Loucy (cell line): ENCODE data around the gene MSL1.

Experiments
- H2AFZ ChIP-seq: fragments of 200-600 bp; sonication (generic); 2 replicates; pipeline ENCODE4 v1.6.0; 2016; ENCODE audit warnings: antibody characterized with exemption, mild to moderate bottlenecking, low read length, moderate library complexity
- H3F3A ChIP-seq: fragments of 200-600 bp; 2 replicates; pipeline ENCODE4 v1.6.0; 2016; ENCODE audit warnings: antibody characterized with exemption, low read depth, mild to moderate bottlenecking
- H3K27me3 ChIP-seq: fragments of 200-600 bp; sonication (generic); 2 replicates; pipeline ENCODE4 v1.6.1; 2014; ENCODE audit warnings: low read length, mild to moderate bottlenecking; ENCODE audit not compliant: insufficient read depth, poor library complexity, severe bottlenecking
- H3K36me3 ChIP-seq: fragments of 200-600 bp; sonication (generic); 2 replicates; pipeline ENCODE4 v1.6.1; 2016; ENCODE audit warnings: low read length; ENCODE audit not compliant: insufficient read depth
- H3K4me1 ChIP-seq: fragments of 200-600 bp; sonication (generic); 2 replicates; pipeline ENCODE4 v1.5.1; 2014; ENCODE audit warnings: low read length, mild to moderate bottlenecking; ENCODE audit not compliant: insufficient read depth, poor library complexity, severe bottlenecking
- H3K4me2 ChIP-seq: fragments of 200-600 bp; sonication (generic); 2 replicates; pipeline ENCODE4 v1.6.0; 2014; ENCODE audit warnings: antibody characterized with exemption, low read length, low read depth, mild to moderate bottlenecking; ENCODE audit not compliant: poor library complexity, severe bottlenecking
- H3K4me3 ChIP-seq: fragments of 200-600 bp; sonication (generic); 2 replicates; pipeline ENCODE4 v1.5.1; 2014; ENCODE audit warnings: low read length, mild to moderate bottlenecking, mixed read lengths; ENCODE audit not compliant: poor library complexity, severe bottlenecking
- H3K79me2 ChIP-seq: fragments of 200-600 bp; sonication (generic); 2 replicates; pipeline ENCODE4 v1.6.1; 2014; ENCODE audit warnings: low read length; ENCODE audit not compliant: insufficient read depth
- H3K9ac ChIP-seq: fragments of 200-600 bp; sonication (generic); 2 replicates; pipeline ENCODE4 v1.6.0; 2014; ENCODE audit warnings: mild to moderate bottlenecking, low read depth, low read length, moderate library complexity; ENCODE audit not compliant: poor library complexity, severe bottlenecking
- H3K9me2 ChIP-seq: fragments of 200-600 bp; sonication (generic); replicated peaks from 2 replicates; pipeline ENCODE4 v1.6.1; 2016; ENCODE audit warnings: low read depth, low read length, mixed read lengths
- H3K9me3 ChIP-seq: fragments of 200-600 bp; sonication (generic); 2 replicates; pipeline ENCODE4 v1.6.1; 2014; ENCODE audit warnings: mild to moderate bottlenecking, antibody characterized with exemption, low read length, low read depth; ENCODE audit not compliant: insufficient read depth
- H4K20me1 ChIP-seq: fragments of 200-600 bp; sonication (generic); 2 replicates; pipeline ENCODE4 v1.6.0; 2014; ENCODE audit warnings: antibody characterized with exemption, low read length, mild to moderate bottlenecking; ENCODE audit not compliant: insufficient read depth, poor library complexity, severe bottlenecking
- CTCF ChIP-seq: fragments of 200-600 bp; sonication (generic); conservative IDR thresholded peaks from 2 replicates; pipeline ENCODE4 v1.5.1; 2014; ENCODE audit warnings: mild to moderate bottlenecking, antibody characterized with exemption, low read length
- EZH2phosphoT487 ChIP-seq: fragments of 200-600 bp; IDR thresholded peaks from 2 replicates; pipeline ENCODE4 v1.6.1; 2018; ENCODE audit warnings: antibody characterized with exemption, mild to moderate bottlenecking, moderate library complexity, borderline replicate concordance

MSL1 gene

GRCh38 chr17:40181205-40181604 lies 59.4 kb downstream of the MSL1 start:
- Histone ChIP-seq H3K27me3 (no peaks in the 10 kb centered on the region), H3K36me3 (peaks cover 12% of the 10 kb centered on the region; the same call in 1 of the 2 replicates), H3K9ac (no peak overlapping the region), H3K9me3 (no peaks in the 10 kb centered on the region), H3K9me2 (no peaks in the 10 kb centered on the region), H2AFZ (no peak overlapping the region), H3K4me1 (no peaks in the 10 kb centered on the region), H4K20me1 (no peaks in the 10 kb centered on the region), H3K4me2 (no peak overlapping the region), H3K79me2 (no peaks in the 10 kb centered on the region), H3K4me3 (no peak overlapping the region), H3F3A (no peaks in the 10 kb centered on the region)
- TF ChIP-seq CTCF: no peak
- no peak for TF ChIP-seq EZH2phosphoT487

- Histone ChIP-seq H4K20me1 (no peaks in the 10 kb centered on the region), H3K4me1 (no peaks in the 10 kb centered on the region), H3F3A (no peaks in the 10 kb centered on the region), H3K9me3 (no peaks in the 10 kb centered on the region), H3K4me2 (no peak overlapping the region), H3K9ac (no peak overlapping the region), H3K27me3 (no peaks in the 10 kb centered on the region), H2AFZ (no peak overlapping the region), H3K36me3 (peaks cover 3% of the 10 kb centered on the region; the same call in 1 of the 2 replicates), H3K4me3 (no peak overlapping the region), H3K9me2 (no peaks in the 10 kb centered on the region), H3K79me2 (no peaks in the 10 kb centered on the region)
- TF ChIP-seq CTCF: no peak
- TF ChIP-seq EZH2phosphoT487: no peak
Measured at GRCh38 chr17:40182606-40183005, 60.8 kb downstream of the MSL1 start.
